SK-N-DZ (cell line): ENCODE results near the gene PDCD1.
"Not testable (repeated sequence)": the region's sequence is repeated elsewhere in the genome, so short reads cannot be mapped to it uniquely, and the experiment has no call there.

Experiments
- DNase-seq: peaks from one replicate; pipeline ENCODE4 v3.0.0-alpha.2; 2015; ENCODE audit warnings: low spot score

PDCD1 gene

DNA sequence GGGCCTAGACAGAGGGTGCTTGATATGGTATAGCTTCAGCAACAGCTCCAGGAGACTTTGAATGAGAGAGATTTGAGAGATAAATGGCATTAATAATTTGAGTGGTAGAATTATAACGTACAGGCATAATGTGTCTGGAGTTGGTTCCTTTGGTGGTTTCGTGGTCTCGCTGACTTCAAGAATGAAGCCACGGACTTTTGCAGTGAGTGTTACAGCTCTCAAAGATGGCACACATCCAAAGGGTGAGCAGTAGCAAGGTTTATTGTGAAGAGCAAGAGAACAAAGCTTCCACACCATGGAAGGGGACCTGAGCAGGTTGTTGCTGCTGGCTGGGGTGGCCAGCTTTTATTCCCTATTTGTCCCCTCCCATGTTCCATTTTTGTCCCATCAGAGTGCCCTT lies 23.1 kb downstream of the PDCD1 start:
- no peak for DNase-seq

DNA sequence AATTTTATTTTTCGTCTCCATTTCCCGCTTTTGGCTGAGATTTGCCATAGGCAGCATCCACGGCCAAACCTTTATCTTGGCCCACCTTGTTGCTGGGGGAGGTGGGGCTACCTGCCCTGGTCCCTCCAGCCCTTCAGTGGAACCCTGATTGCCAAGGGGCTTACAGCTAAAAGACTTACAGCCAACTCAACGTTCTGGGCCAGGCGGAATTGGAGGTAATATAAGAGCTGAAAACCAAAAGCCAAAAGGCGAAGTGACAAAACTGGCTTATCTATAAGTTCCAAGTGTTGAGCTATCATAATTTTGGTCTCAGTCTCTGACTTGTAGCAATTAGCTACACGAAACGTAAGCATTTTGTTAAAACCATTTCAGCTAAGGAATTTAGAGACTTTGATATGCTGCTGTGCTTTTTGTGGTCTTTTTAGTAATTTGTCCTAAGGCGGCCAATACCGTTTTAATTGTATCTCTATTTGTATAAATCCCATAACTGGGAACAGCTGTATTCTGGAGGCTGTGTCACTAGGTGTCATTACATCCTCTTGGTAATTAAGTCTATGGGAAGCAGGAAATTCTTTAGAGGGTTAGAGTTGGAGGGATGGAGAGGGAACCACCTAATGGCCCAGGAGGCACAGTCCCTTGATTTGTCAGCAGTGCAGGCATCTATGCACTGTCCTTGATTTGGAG lies 24.0 kb downstream of the PDCD1 start:
- no peak for DNase-seq

DNA sequence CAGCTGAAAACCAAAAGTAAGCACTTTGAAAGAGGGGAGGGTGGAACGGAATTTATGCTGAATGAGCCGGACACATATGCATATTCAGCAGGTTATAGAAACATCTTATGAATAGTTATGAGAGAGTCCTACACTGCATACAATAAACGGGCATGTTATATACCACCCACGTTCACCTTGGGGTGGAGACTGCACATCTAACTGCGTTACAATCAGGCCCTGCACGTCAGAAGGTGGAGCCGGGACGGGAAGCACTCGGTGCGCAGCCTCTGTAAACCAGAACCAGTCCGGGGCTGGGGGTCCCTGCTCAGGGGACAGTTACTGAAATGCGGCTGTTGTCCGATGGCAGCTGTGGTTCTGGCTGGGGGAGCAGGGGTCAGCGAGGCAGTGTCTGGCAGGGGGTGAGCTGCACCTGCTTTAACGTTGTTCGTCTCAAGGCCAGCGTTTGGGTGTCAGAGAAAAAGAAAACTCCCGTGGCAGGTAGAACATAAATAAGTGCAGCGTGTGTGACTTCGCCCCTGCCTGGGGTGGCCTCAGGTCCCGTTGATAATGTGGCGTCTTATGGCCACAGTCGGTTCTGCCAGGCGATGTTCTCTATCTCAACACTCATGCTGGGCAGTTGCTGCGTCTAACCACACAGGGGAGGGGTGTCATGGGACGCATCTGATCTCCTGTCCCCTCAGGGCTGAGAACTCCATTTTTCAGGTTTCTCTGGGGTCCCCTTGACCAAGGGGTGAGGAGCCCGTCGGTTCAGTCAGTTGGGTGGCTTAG lies 24.8 kb downstream of the PDCD1 start:
- DNase-seq, result not testable (repeated sequence)

DNA sequence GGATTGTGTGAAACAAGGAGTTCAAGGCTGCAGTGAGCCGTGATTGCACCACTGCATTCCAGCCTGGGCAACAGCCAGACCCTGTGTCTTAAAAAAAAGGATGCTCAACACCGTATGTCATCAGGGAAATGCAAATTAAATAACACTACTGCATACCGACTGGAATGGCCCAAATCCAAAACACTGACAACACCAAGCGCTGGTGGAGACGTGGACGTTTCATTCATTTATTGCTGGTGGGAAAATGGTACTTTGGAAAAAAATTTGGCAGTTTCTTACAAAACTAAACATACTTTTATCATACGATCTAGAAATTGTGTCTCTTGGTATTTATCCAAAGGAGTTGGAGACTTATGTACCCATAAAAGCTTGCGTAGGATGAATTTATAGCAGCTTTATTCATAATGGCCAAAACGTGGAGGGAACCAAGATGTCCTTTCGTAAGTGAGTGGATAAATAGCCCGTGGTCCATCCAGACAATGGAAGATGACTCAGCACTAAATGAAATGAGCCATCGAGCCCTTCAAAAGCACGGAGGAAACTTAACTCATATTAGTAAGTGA lies 25.5 kb downstream of the PDCD1 start:
- DNase-seq, result no peak

DNA sequence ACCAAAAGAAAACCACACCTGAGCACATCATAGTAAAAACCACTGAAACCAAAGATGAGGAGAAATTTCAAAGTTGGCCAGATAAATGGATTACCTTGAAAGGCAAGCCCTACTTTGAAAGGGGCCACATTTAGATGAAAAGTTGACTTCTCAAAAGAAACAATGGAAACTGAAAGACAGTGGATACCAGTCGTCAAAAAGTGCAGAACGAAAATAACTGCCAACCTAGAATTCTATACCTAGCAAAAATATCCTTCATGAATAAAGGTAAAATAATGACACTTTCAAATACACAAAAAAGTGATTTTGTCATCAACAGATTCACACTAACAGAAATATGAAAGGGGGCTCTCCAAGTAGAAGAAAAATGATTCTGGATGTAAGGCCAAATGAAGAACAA lies 31.3 kb downstream of the PDCD1 start:
- DNase-seq, result no peak

DNA sequence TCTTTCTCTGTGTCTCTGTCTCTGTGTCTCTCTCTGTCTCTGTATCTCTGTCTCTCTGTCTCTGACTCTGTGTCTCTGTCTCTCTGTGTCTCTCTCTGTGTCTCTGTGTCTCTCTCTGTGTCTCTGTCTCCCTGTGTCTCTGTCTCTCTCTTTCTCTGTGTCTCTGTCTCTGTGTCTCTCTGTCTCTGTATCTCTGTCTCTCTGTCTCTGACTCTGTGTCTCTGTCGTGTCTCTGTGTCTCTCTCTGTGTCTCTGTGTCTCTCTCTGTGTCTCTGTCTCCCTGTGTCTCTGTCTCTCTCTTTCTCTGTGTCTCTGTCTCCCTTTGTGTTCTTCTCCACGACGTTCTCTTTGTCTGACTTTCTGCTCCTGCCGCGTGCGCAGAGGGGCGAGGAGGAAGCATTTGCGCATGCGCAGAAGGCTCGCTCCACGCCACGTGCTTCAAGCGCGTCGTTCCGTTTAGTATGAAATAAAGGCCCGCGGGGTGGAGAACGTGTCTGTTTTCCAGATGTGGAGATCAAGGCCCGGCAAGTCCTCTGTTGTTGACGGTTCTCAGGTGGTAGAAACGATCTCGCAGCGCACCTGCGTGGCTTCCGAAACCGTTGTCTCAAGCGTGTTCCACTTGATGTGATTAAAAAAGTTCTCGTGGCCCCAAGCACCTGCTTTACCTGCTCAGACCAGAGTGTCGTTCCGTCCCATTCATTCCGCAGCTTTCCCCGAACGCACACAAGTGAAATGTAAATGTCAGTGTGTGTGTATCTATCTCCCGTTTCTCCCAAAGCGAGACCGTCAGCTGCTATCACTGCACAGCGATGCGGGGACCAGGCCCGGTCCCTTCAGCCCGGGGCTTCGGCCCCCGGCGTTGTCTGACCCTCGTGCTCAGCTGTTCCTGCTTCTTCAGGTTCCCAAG lies 34.9 kb downstream of the PDCD1 start:
- peak; percentile 58 for DNase-seq

DNA sequence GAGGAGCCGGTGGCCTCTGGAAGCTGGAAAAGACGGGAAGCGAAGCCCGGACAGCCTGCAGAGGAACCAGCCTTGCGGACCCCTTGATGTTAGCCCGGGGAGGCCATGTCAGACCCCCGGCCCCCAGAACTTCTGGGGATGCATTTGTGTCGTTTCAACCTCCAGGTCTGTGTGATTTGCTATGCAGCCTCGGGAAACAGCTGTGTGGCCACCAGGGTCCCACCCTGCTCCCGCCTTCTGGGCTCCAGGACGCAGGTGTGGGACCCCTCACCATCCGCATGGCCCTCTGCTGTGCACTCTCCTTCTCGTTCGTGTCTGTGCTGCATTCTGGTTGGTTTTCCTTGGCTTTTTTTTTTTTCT lies 36.5 kb downstream of the PDCD1 start:
- no peak for DNase-seq

DNA sequence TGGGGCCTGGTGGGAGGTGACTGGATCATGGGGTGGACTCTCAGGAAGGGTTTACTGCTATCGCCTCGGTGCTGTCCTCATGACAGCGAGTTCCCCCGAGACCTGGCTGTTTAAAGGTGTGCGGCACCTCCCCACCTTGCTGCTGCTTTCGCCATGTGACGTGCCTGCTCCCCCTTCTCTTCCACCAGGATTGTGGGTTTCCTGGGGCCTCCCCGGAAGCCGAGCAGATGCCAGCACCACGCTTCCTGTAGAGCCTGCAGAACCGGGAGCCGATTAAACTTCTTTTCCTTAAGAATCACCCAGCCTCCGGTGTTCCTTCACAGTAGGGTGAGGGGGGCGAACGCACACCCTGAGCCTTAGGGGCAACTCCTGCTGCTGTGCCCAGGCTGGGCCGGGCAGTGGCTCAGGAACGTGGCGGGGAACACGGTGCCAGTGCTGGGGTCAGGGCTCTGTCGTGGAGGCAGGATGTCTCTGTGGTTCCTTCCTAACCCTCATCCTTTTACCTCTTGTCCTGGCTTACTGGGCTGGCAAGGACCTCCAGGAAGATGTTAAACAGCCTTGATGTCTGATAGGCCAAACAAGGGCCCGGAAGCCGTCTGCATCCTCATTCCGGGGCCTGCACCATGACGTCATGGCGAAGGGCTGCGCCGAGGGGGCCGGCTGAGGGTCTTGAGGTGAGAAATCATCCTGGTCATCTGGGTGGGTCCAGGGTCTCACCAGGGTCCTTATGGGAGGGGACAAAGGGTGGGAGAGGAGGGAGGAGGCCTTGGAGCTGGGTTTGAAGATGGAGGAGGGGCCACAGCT lies 37.0 kb downstream of the PDCD1 start:
- no peak for DNase-seq

DNA sequence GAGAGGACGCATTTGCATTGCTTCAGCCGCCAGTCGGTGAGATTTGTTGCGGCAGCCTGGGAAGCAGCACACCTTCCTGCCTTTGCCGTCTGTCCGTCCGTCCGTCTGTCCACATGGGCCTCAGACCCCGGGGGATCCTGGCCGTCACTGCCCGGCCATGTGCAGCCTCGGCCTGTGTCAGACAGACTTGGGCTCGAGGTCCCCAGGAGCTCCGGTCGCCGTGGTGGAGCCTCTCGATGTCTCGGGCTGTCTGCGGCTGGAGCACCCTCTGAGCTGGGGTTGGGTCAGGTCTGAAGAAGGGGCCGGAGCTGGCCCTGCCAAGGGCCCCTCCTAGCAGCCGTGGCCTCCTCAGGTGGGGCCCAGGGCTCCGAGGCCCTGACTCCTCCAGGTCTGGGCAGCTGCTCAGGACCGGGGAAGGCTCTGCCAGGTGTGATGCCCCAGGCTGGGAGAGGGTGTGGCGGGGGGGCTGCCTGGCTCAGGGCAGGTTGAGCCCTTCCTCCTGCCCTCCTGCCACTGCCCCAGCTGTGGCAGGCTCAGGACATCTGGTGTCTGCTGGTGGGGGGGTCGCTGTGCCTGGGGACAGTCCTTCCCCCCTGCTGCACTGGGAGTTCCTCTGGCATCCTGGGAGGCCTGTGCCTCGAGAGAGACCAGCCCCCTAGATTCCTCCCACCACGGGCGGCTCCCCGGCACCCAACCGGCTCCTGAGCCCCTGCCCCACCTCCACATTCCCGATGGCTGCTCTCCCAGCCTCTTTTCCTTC lies 37.9 kb downstream of the PDCD1 start:
- no peak for DNase-seq

DNA sequence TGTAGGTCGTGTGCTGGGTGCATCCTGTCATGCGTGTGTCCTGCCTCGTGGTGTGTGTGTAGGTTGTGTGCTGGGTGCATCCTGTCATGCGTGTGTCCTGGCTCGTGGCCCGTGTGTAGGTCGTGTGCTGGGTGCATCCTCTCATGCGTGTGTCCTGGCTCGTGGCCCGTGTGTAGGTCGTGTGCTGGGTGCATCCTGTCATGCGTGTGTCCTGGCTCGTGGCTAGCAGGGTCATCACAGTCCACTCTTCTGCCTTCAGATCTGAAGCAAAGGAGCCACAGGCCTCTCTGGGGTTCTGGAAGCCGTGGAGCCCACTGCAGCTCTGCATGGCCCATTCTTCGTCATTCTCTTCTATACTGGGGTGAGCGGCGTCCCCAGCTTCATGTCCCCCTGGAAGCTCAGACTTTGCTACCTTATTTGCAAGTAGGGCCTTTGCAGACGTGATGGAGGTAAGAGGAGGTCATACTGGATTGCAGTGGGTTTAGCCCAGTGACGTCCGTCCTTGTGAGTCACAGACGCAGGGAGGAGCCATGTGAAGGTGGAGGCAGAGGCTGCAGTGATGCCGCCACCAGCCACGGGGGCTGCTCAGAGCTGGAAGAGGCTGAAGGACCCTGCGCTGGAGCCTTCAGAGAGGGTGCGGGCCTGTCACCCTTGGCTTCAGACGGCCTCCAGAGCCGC lies 38.6 kb downstream of the PDCD1 start:
- DNase-seq, result peak; percentile 64

DNA sequence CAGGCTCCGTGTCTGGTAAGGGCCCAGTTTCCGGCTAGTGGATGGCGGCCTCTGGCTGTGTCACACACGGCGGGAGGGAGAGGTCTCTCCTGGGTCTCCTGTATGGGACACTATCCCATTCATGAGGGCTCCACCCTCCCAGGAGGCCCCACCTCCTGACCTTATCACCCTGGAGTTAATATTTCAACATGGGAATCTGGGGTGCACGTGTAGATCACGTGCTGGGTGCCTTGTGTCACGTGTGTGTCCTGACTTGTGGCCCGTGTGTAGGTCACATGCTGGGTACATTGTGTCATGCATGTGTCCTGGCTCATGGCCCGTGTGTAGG lies 39.8 kb downstream of the PDCD1 start:
- DNase-seq, result no peak

DNA sequence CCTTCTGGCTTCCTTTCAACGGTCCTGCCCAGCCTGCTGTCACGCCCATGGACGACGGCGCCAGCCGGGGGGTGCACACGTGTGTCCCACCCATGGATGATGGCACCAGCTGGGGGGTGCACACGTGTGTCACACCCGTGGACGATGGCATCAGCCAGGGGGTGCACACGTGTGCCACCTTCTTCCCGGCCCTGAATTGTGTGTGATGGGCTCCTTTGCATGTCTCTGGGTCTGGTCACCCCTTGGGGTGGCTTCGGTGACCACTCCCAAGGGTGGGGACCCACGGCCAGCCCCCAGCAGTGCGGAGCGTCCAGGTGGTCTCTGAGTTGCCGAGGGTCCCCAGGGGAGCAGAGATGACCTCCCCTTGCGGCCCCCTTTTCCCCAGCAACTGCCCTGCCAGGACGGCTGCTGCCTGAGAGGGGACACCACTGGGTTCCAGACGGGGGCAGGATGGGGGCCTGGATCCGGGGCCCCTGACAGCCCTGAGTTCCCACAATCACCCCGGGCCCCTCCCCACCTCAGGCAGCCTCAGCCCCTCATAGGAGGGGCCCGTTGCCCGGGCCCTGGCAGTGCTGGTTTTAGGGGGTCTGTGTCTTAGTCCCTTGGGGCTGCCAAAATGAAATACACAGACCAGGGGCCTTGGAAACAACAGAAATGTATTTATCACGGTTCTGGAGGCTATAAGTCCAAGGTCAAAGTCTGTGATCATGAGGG lies 40.3 kb downstream of the PDCD1 start:
- no peak for DNase-seq

DNA sequence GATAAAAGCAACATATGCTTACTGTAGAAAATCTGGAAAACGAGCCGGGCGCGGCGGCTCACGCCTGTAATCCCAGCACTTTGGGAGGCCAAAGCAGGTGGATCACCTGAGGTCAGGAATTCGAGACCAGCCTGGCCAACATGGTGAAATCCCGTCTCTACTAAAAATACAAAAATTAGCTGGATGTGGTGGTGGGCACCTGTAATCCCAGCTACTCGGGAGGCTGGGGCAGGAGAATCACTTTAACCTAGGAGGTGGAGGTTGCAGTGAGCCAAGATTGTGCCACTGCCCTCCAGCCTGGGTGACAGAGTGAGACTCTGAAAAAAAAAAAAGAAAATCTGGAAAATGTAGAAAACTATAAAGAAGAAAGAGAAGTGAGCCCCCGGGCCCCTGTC lies 40.9 kb downstream of the PDCD1 start:
- not testable (repeated sequence) for DNase-seq

DNA sequence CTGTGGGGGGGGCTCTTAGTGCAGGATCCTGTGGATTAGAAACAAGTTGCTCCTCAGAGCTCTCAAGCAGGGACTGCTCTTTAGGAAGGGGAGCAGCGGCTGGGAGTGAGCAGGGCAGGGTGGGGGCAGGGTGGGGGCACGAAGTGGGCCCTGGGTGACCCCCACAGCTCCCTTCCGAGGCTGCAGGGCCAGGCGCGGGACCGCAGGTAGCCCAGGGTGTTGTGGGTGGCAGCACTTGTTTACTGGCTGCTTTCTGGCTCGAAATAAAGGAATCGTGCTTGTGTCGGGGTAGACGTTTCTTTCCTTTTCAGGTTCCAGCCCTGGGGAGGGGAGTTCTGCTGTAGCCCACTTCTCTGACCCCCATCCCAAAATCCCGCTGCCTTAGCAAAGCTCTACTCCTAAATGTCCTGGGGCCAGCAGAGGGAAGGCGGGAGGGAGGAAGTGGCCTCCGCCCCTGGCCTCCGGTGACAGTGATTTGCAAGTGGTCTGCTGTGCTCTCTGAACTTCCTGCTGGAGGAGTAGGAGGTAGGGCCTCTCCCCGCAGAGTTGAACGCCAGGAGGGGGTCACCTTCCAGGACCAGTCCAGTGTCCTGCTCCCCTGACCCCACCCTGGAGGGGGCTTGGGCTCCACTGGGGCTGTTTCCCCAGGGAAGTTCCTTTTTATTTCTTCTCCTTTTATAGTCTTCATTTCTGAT lies 41.4 kb downstream of the PDCD1 start:
- no peak for DNase-seq

DNA sequence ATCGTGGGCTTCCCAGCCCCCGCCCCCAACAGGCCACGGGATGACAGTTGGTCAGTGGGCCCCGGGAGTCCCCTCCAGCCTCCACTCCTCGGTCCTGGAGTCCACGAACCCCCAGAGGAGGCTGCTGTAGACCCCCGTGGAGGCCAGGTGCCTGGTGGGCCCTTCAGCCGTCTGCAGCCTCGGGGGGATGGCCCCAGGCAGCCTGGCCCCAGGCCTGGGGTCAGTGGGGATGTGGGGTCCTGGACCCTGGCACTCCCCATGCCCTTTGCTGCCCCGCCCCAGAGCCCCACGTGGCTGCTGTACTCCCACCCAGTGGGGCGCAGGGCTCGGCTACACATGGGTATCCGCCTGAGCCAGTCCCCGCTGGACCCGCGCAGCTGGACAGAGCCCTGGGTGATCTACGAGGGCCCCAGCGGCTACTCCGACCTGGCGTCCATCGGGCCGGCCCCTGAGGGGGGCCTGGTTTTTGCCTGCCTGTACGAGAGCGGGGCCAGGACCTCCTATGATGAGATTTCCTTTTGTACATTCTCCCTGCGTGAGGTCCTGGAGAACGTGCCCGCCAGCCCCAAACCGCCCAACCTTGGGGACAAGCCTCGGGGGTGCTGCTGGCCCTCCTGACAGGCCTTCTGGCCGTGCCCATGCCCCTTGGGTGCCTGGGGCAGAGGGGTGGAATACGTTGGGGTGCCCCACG lies 42.1 kb downstream of the PDCD1 start:
- DNase-seq, result no peak

DNA sequence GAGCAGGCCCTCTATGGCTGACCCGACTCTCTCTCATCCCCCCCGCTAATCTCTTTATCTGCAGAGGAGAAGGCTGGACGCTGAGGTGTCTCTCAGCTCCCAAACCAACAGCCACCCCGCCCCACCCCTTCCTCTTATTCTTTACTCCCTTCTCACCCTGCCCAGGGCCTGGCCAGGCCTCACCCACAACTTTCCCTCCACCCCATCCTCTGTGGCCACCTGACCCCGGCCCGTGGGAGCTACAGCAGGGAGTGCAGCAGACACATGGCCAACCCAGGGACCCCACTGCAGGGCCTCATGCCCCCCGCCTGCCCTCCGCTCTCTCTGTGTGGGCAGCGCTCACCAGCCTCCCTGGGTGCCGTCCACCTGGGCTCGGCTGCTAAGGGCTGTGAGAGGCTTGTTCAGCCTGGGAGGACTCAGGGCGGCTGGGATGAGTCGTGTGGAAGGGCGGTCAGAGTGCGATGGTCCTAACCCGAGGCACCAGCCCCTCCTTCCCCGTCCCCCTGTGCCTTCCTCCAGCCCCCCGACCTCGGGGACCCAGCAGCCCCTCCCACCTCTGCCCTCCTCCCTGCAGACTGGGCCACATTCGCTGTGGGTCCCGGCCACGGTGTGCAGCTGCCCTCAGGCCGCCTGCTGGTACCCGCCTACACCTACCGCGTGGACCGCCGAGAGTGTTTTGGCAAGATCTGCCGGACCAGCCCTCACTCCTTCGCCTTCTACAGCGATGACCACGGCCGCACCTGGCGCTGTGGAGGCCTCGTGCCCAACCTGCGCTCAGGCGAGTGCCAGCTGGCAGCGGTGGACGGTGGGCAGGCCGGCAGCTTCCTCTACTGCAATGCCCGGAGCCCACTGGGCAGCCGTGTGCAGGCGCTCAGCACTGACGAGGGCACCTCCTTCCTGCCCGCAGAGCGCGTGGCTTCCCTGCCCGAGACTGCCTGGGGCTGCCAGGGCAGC lies 42.9 kb downstream of the PDCD1 start:
- DNase-seq, result no peak
